ENCODE results near the gene DACT3.

- TF ChIP-seq CTCF (conservative IDR thresholded peaks at IDR 0.05; ENCODE audit: low read length) (no peak), EZH2phosphoT487 (IDR thresholded peaks at IDR 0.05; ENCODE audit: borderline replicate concordance) (no peak)
These were observed 49.2 kb downstream of the DACT3 start for GRCh38 chr19:46611776-46612175.

Data from Loucy (cell line).